GM12892 (cell line): ENCODE measurements around the gene RRP9.

Source experiments
- DNase-seq: peaks from one replicate; pipeline ENCODE4 v3.0.0; 2011; ENCODE audit not compliant: insufficient read length
- FAIRE-seq: peaks from 2 replicates; lab custom pipeline; 2011; peaks lifted over from hg19 to GRCh38; lab: Jason Lieb, UNC
- POLR2A ChIP-seq: IDR thresholded peaks from 2 replicates; pipeline ENCODE4 v1.6.1; 2011; ENCODE audit warnings: low read depth, low read length, control low read depth
- POLR2AphosphoS5 ChIP-seq: IDR thresholded peaks from 2 replicates; pipeline ENCODE4 v1.6.1; 2011; ENCODE audit warnings: low read depth, low read length, control low read depth
- TAF1 ChIP-seq: IDR thresholded peaks from 2 replicates; pipeline ENCODE4 v1.6.1; 2011; ENCODE audit warnings: low read depth, mild to moderate bottlenecking, control low read depth, low read length, borderline replicate concordance

The RRP9 gene

DNA sequence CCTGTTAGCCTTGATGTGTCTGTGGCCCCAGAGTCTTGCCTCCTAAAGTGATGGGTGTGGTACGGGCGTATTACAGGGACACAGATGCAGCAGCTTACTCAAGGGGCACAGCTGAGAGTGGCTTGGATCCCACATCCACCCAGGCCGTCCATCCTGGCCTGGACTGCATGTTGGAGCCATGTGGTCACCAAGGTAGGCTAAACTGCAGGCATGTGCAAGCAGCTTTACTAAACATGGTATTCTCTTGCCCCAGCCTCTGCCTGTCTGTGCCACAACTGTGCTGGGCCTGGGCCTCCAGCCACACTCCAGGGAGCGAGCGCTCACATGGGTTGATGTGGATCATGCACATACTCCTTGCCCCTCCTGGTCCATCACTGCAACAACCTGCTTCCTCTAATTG lies 7.4 kb upstream of the RRP9 start:
- no peak for FAIRE-seq
- TF ChIP-seq POLR2A, result no peak
- TF ChIP-seq TAF1, result no peak
- no peak for TF ChIP-seq POLR2AphosphoS5
- no peak for DNase-seq

DNA sequence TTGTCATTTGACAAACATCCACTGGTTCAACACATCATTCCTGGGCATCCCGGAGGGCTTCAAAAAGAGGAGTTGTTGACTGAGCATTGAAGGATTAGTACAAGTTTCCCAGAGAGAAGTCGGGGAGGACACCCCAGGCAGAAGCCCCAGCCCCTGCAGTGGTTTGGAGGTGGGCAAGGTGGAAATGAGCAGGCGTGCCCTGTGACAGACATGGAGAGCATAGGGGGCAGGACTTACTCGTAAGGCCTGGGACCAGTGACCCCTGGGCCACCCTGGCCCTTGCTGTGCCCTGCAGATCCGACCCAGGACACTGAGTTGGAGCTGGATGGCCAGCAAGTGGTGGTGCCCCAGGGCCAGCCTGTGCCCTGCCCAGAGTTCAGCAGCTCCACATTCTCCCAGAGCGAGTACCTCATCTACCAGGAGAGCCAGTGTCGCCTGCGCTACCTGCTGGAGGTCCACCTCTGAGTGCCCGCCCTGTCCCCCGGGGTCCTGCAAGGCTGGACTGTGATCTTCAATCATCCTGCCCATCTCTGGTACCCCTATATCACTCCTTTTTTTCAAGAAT lies 6.4 kb upstream of the RRP9 start:
- no peak for FAIRE-seq
- no peak for TF ChIP-seq POLR2A
- TF ChIP-seq POLR2AphosphoS5, result no peak
- TF ChIP-seq TAF1, result no peak
- no peak for DNase-seq

- no peak for FAIRE-seq
- TF ChIP-seq TAF1 (no peak), POLR2AphosphoS5 (no peak), POLR2A (no peak)
- no peak for DNase-seq
Measured at GRCh38 chr3:51947215-51947900, 5.7 kb upstream of the RRP9 start.

DNA sequence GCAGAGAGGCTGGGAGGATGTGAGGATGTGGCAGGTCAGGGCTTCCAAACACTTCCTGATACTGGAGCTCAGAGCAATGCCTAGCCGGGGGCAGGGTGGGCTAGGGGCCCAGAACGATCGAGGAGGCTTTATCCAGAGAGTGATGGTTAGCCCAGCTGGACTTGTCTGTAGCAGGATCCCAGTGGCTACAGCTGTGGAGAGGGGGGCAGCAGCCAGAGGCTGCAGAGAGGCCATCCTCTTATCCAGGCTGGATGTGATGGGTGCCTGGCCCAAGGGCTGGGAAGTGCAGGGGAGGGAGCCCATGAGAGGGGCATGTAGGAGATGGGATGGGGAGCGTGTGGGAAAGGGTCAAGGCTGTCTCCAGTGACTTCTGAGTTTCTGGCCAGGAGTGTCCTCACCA lies 5.1 kb upstream of the RRP9 start:
- DNase-seq, result no peak
- no peak for TF ChIP-seq TAF1
- no peak for TF ChIP-seq POLR2AphosphoS5
- no peak for TF ChIP-seq POLR2A
- FAIRE-seq, result no peak

DNA sequence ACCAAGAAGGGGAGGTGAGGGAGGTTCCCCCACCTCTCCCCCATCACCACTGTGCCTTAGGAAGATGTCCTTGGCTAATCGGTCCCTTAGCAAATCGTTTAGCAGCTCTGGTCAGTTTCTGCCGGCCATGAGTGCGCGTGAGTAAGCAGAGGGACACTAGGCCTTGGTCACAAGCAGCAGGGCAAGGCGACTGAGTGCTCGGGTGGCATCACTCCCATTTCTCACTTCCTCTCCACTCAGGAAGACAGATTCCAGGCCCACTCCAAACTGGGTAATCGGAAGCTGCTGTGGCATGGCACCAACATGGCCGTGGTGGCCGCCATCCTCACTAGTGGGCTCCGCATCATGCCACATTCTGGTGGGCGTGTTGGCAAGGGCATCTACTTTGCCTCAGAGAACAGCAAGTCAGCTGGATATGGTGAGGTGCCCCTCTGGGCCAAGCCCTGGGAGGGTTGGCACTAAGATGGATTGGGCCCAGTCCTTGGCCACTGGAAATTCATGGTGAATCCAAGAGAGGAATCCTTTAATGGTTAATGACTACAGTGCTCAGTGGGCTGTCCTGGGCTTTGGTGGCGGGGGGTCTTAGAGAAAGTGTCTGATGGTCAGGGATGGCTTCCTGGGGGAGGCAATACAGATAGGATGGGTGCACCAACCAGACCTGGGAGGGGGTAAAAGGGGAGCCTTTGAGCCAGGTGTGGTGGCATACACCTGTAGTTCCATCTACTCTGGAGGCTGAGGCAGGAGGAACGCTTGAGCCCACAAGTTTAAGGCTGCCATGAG lies 4.4 kb upstream of the RRP9 start:
- TF ChIP-seq POLR2A, result no peak
- TF ChIP-seq TAF1, result no peak
- no peak for TF ChIP-seq POLR2AphosphoS5
- no peak for FAIRE-seq
- no peak for DNase-seq

- no peak for DNase-seq
- TF ChIP-seq POLR2AphosphoS5, result no peak
- no peak for TF ChIP-seq TAF1
- no peak for TF ChIP-seq POLR2A
- FAIRE-seq, result no peak
Measured at GRCh38 chr3:51945031-51945840, 3.5 kb upstream of the RRP9 start.

DNA sequence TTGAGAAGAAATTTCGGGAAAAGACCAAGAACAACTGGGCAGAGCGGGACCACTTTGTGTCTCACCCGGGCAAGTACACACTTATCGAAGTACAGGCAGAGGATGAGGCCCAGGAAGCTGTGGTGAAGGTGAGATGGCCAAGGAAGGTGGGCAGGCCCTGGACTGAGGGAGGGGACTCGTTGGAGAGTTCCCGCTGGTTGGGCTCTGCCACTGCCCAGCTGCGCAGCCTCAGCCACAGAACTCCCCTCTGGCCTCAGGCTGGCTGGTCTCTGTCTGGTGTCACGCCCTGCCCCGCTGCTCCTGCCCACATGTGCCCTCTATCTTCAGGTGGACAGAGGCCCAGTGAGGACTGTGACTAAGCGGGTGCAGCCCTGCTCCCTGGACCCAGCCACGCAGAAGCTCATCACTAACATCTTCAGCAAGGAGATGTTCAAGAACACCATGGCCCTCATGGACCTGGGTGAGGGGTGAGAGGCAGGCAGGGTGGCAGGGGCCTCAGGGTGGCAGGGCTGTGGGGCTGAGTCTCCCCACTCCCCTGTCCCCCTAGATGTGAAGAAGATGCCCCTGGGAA lies 2.8 kb upstream of the RRP9 start:
- DNase-seq, result no peak
- TF ChIP-seq TAF1, result no peak
- TF ChIP-seq POLR2AphosphoS5, result no peak
- no peak for TF ChIP-seq POLR2A
- FAIRE-seq, result no peak

DNA sequence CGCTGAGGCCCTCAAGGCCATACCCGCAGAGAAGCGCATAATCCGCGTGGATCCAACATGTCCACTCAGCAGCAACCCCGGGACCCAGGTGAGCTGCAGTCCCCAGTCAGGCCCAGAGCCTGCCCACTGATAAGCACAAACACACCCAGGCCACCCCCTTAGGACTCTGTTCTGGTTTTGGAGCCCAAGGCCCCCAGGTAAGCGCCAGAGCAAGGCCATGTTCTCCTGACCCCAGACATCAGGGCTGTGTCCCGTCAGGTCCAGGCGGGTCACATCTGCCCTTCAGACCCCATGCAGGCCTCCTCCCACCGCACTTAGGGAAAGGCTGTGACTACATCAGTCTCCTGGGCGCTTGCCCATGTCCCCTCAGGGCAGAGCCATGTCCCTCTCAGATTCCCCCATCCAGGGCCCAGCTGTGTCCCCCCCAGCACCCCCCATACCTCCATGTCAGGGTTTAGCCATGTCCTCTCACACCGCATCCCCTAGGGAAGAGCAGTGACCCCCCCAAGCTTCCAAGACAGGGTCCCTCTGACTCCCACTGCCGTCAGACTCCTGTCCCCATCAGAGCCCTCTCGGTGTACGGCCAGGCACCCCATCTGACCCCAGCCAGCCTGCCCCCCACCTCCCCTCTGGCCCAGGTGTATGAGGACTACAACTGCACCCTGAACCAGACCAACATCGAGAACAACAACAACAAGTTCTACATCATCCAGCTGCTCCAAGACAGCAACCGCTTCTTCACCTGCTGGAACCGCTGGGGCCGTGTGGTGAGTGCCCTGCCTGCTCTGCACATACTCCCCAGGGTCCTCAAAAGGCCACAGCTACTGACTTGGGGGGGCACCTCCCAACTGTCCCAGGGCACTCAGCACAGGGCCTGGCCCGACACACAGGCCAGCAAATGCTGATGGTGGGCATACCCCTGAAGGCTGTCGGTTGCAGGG lies 2.0 kb upstream of the RRP9 start:
- FAIRE-seq (no peak), DNase-seq (peak; percentile 20)
- no peak for TF ChIP-seq POLR2A
- no peak for TF ChIP-seq POLR2AphosphoS5
- TF ChIP-seq TAF1, result no peak

GRCh38 chr3:51942603-51943450 lies 1.1 kb upstream of the RRP9 start:
- DNase-seq, result peak; percentile 98

GRCh38 chr3:51941463-51941797 lies 274 bp downstream of the RRP9 start:
- no peak for FAIRE-seq
- TF ChIP-seq POLR2AphosphoS5 (no peak), TAF1 (no peak), POLR2A (no peak)

More at GRCh38 chr3:51942603-51943450, 1.1 kb upstream of the RRP9 start:
- TF ChIP-seq POLR2A (no peak), TAF1 (no peak), POLR2AphosphoS5 (no peak)
- FAIRE-seq, result peak; percentile 91

More at GRCh38 chr3:51941463-51941797, 274 bp downstream of the RRP9 start:
- no peak for DNase-seq
